Esophagus squamous epithelium (tissue), 5 donors: ENCODE measurements around the gene FANCD2. TPM values are rescaled to one million over a fixed set of nuclear protein-coding genes. Genes with fewer than 3 reads are reported as not detected.

ENCODE experiments used
- DNase-seq: peaks from one replicate; lab custom pipeline; 2025; lab: John Stamatoyannopoulos, UW
- H3K27ac ChIP-seq, 4 donors: fragments of 200-600 bp; sonication (generic); one replicate each; pipeline ENCODE4 v1.5.1; 2016 to 2019; ENCODE audit warnings: mild to moderate bottlenecking in 1 of 4
- H3K27me3 ChIP-seq, 4 donors: fragments of 200-600 bp; sonication (generic); 1 replicate in 3 of 4; 2 replicates in 1 of 4; pipeline versions ENCODE4 v1.5.1 to v1.6.0; 2017 to 2021; ENCODE audit warnings: antibody characterized with exemption in 1 of 4
- H3K36me3 ChIP-seq, 3 donors: fragments of 200-600 bp; sonication (generic); one replicate each; pipeline ENCODE4 v1.5.1; 2016 to 2019
- H3K4me1 ChIP-seq, 3 donors: fragments of 200-600 bp; sonication (generic); one replicate each; pipeline ENCODE4 v1.5.1; 2017 to 2019
- H3K4me3 ChIP-seq, 4 donors: fragments of 200-600 bp; sonication (generic); 1 replicate in 3 of 4; 2 replicates in 1 of 4; pipeline ENCODE4 v1.5.1; 2016 to 2019; ENCODE audit warnings: mild to moderate bottlenecking in 2 of 4, moderate library complexity in 1 of 4
- H3K9me3 ChIP-seq, 3 donors: fragments of 200-600 bp; sonication (generic); one replicate each; pipeline ENCODE4 v1.5.1; 2016 to 2019
- POLR2A ChIP-seq, 4 donors: fragments of 450-650 bp; IDR thresholded peaks; one replicate each; pipeline ENCODE4 v1.6.1; 2017; ENCODE audit warnings: antibody characterized with exemption in 4 of 4, mild to moderate bottlenecking in 4 of 4, moderate library complexity in 3 of 4
- WGBS, 2 donors: methylation state at CpG; one replicate each; pipeline ENCODE4 v1.1.5; 2018; 5-methylcytosine and 5-hydroxymethylcytosine counted together
- intact Hi-C: fragments of 100-400 bp; cut with DNase I; formaldehyde crosslinking; loops from one replicate; pipeline ENCODE4 v1.15.0; 2022
- total RNA-seq, 4 donors: library from RNA; depleted of rRNA; stranded (reverse); fragments of >200 nt; gene quantifications; one replicate each; pipeline ENCODE4 v1.1.0, GENCODE V29; 2016
- TF ChIP-seq, protein P1 (sequence below), 6 experiments: fragments of 450-650 bp in 4 of 6; fragments of 200-600 bp in 2 of 6; sonication (generic) in 2 of 6; IDR thresholded peaks; one replicate each; pipeline ENCODE4 v1.5.1; 2016 to 2019; ENCODE audit warnings: antibody characterized with exemption in 6 of 6, mild to moderate bottlenecking in 4 of 6, moderate library complexity in 4 of 6
- donor health status: DM: yes; HTN: yes; CAD: no.

The FANCD2 gene
- total RNA-seq, 4 donors from 2014 or later: 3.8 to 15.5 (median 11.1) TPM

DNA sequence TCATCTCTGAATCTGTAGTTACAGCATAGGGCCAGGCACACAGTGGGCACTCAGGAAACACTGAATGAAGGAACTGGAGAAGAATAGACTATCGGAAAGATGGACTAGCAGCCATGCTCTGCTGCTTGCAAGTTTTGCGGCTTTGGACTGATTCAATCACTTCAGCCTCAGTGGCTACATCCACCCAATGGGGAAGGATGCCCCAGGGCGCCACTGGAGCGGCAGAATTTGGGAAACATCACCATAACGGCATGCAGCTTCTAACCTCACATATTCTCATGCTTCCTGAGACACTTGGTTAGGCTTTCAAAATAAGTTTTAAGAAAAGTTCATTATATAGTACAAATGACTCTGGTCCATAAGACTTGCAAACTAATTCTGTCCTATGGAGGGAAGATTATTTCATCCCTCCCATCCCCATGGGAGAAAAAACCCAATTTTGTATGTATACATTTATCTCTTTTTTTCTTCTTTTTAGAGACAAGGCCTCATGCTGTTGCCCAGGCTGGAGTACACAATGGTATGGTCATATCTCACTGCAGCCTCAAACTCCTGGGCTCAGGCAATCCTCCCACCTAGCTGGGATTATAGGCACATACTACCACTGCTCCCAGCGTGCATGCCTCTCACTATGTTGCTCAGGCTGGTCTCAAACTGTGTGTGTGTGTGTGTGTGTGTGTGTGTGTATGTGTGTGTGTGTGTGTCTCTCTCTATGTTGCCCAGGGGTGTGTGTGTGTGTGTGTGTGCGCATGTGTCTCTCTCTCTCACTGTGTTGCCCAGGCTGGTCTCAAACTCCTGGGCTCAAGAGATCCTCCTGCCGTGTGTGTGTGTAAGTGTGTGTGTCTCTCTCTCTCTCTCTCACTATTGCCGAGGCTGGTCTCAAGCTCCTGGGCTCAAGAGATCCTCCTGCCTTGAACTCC lies 4.1 kb upstream of the FANCD2 start:
- WGBS, 2 donors: 92 to 93% methylated on average over 7 to 8 of the region's 9 CpGs

DNA sequence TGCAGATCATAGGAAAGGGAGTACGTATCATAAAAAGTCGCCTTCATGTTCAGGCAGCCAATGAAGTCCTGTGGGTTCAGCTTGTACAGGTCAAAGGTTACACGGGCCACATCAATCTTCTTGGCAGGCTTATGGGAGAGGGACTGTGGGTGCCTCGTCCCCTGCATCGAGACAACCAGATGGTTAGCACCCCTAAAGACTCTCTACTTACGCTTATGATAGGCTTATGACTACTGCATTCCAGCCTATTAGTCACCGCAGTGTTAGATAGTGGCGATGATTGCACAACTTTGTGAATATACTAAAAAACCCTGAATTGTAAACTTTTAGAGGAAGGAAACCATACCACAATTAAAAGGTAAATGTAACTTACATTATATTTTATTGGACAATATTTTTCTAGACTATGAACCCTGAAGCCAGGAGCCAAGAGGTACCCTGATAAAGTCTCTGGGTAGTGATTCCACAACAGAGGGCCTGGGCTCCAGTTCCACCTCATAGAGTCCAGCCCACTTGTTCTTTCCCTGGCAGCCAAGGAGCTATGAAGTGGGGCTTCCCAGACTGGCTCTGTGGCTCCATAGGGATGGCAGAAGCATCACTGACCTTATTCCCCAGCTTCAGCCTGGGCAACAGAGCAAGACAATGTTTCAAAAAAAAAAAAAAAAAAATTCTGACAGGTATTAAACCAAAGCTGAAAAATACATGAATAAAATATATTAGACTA lies 2.5 kb upstream of the FANCD2 start:
- TF ChIP-seq, protein P1, sequence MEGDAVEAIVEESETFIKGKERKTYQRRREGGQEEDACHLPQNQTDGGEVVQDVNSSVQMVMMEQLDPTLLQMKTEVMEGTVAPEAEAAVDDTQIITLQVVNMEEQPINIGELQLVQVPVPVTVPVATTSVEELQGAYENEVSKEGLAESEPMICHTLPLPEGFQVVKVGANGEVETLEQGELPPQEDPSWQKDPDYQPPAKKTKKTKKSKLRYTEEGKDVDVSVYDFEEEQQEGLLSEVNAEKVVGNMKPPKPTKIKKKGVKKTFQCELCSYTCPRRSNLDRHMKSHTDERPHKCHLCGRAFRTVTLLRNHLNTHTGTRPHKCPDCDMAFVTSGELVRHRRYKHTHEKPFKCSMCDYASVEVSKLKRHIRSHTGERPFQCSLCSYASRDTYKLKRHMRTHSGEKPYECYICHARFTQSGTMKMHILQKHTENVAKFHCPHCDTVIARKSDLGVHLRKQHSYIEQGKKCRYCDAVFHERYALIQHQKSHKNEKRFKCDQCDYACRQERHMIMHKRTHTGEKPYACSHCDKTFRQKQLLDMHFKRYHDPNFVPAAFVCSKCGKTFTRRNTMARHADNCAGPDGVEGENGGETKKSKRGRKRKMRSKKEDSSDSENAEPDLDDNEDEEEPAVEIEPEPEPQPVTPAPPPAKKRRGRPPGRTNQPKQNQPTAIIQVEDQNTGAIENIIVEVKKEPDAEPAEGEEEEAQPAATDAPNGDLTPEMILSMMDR (IDR thresholded peaks at IDR 0.05): no peak
- no peak for TF ChIP-seq POLR2A (IDR thresholded peaks at IDR 0.05)
- H3K9me3 ChIP-seq: no peaks in the 10 kb centered on the region
- DNase-seq: no peak
- WGBS, 2 donors: 52 to 54% methylated on average over 6 to 7 of the region's 8 CpGs
- intact Hi-C loops: no loop called here
- no peak overlapping the region for H3K4me3 ChIP-seq
- H3K4me1 ChIP-seq: peaks cover 13 to 33% (median 17%) of the 10 kb centered on the region in 3 donors
- H3K27ac ChIP-seq: peak overlapping the region in 1 of 4 donors; percentile 48
- H3K27me3 ChIP-seq: no peaks in the 10 kb centered on the region
- H3K36me3 ChIP-seq: peaks cover 10 to 57% (median 20%) of the 10 kb centered on the region in 3 donors

More for the DNA sequence above, 4.1 kb upstream of the FANCD2 start:
- no peak for DNase-seq
- no peaks in the 10 kb centered on the region for H3K9me3 ChIP-seq
- H3K4me1 ChIP-seq: peaks cover 13 to 29% (median 15%) of the 10 kb centered on the region in 3 donors
- H3K27me3 ChIP-seq: no peaks in the 10 kb centered on the region
- no peak for TF ChIP-seq POLR2A (IDR thresholded peaks at IDR 0.05)
- TF ChIP-seq, protein P1 (IDR thresholded peaks at IDR 0.05): no peak
- no peak overlapping the region for H3K27ac ChIP-seq
- H3K36me3 ChIP-seq: peaks cover 15 to 72% (median 20%) of the 10 kb centered on the region in 3 donors
- intact Hi-C loops: no loop called here
- H3K4me3 ChIP-seq: no peak overlapping the region

DNA sequence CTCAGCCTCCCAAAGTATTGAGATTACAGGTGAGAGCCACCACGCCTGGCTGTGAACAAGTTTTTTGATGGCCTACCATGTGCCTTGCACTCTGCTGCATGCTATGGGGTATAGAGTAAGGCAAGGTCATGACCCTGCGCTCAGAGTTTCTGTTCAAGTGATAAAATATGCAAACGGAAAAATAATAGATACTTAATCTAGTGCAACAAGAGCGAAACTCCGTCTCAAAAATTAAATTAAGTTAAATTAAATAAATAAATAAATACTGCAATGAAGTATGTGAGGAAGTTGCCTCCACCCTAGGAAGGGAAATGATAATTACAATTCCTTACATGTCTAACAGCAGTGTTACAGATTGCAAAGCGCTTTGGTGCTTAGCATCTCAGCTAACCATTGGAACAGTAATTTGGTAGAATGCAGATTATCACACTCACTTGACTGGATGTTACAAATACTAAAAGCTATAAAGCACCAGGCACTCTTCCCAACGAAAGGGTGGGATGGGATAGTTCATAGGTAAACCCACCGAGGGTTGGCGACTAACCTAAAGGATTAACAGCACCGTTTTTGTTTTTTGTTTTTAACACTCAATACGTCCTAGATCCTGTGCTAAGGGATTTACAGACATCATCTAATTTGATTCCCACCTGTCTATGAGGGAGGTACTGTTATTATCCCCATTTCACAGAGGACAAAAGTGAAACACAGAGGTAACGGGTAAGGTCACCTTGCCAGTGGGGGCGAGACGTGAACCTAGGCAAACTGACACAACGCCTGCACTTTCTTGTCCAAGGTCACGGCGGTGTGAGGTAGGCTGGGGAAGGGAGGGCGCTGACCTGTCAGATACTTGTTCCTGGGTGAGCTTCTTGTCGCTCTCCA lies 793 bp upstream of the FANCD2 start:
- no peaks in the 10 kb centered on the region for H3K9me3 ChIP-seq
- DNase-seq: no peak
- H3K27me3 ChIP-seq: no peaks in the 10 kb centered on the region
- TF ChIP-seq POLR2A (IDR thresholded peaks at IDR 0.05): no peak
- TF ChIP-seq, protein P1 (IDR thresholded peaks at IDR 0.05): no peak
- 35% methylated on average over 17 to 18 of the region's 19 CpGs for whole genome bisulfite sequencing, 2 donors
- H3K27ac ChIP-seq: peak overlapping the region; percentile 76 to 91 (median 85)
- H3K4me1 ChIP-seq: peaks cover 13 to 33% (median 17%) of the 10 kb centered on the region in 3 donors
- intact Hi-C loops: no loop called here
- H3K4me3 ChIP-seq: peak overlapping the region; percentile 46 to 94 (median 92)
- peaks cover 0 to 40% (median 10%) of the 10 kb centered on the region in 3 donors for H3K36me3 ChIP-seq

DNA sequence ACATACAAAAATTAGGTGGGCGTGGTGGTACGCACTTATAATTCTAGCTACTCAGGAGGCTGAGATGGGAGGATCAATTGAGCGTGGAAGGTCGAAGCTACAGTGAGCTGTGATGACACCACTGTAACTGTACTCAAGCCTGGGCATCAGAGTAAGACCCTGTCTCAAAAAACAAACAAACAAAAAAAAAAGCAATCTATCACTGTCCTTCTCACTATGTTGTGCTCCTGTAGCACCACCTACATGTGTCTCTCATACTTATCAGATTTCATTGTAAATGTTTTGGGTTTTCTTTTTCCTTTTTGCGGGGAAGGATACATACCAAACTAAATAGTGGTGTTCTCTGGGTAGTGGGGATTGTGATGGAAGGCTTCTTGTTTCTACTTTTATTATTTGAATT lies 14.8 kb downstream of the FANCD2 start:
- Histone ChIP-seq H3K4me1 (no peaks in the 10 kb centered on the region), H3K36me3 (peaks cover 0 to 34% (median 0%) of the 10 kb centered on the region in 3 donors), H3K27ac (no peak overlapping the region), H3K4me3 (no peak overlapping the region), H3K27me3 (no peaks in the 10 kb centered on the region), H3K9me3 (no peaks in the 10 kb centered on the region)
- DNase-seq: no peak
- 85 to 93% methylated on average over 5 of the region's 5 CpGs for WGBS, 2 donors
- TF ChIP-seq, protein P1 (IDR thresholded peaks at IDR 0.05): no peak
- TF ChIP-seq POLR2A (IDR thresholded peaks at IDR 0.05): no peak
- intact Hi-C loops: no loop called here
